ENCODE data around the gene C19orf47.

DNA sequence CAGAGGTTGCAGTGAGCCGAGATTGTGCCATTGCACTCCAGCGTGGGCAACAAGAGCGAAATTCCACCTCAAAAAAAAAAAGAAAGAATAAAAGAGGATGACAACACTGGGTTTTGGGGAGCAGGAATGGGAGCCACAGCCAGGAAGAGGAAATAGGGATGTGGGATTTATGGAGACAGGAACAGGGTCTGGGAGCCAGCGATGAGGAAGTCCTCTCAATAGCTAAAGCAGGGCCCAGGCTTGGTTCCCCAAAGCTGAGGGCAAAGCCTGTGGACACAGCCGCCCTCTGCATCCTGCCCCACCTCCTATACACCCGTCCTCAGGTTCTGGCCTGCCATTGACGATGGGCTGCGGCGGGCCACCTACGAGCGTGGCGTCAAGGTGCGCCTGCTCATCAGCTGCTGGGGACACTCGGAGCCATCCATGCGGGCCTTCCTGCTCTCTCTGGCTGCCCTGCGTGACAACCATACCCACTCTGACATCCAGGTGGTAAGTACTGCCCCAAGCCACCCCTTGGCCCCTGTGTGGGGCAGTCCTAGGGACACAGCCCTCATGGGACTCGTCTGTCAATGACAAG, 28.2 kb upstream of the C19orf47 start:
- TF ChIP-seq, protein P1, sequence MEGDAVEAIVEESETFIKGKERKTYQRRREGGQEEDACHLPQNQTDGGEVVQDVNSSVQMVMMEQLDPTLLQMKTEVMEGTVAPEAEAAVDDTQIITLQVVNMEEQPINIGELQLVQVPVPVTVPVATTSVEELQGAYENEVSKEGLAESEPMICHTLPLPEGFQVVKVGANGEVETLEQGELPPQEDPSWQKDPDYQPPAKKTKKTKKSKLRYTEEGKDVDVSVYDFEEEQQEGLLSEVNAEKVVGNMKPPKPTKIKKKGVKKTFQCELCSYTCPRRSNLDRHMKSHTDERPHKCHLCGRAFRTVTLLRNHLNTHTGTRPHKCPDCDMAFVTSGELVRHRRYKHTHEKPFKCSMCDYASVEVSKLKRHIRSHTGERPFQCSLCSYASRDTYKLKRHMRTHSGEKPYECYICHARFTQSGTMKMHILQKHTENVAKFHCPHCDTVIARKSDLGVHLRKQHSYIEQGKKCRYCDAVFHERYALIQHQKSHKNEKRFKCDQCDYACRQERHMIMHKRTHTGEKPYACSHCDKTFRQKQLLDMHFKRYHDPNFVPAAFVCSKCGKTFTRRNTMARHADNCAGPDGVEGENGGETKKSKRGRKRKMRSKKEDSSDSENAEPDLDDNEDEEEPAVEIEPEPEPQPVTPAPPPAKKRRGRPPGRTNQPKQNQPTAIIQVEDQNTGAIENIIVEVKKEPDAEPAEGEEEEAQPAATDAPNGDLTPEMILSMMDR (IDR thresholded peaks at IDR 0.05; ENCODE audit: low read depth, low read length) = no peak
- no peak for TF ChIP-seq EZH2phosphoT487 (IDR thresholded peaks at IDR 0.05; ENCODE audit: low read depth)
